RWPE1 (cell line): ENCODE results near the gene PTCRA.
"Not testable (repeated sequence)": the region's sequence is repeated elsewhere in the genome, so short reads cannot be mapped to it uniquely, and the experiment has no call there.

ENCODE experiments used
- CTCF ChIA-PET: fragments of 350-600 bp; sonication (Branson Sonifier 250); formaldehyde crosslinking; extraction: SDS; loops from one replicate; lab custom pipeline; 2021; lab: Yijun Ruan, JAX
- POLR2A ChIA-PET: fragments of 400-600 bp; formaldehyde crosslinking; extraction: SDS; loops from one replicate; lab custom pipeline; 2020; ENCODE audit warnings: antibody characterized with exemption; ENCODE audit not compliant: low non-redundant PET; lab: Yijun Ruan, JAX
- DNase-seq: peaks from one replicate; pipeline ENCODE4 v3.0.0; 2012; ENCODE audit warnings: low spot score
- H3K27ac ChIP-seq: fragments of 450-650 bp; 2 replicates; pipeline ENCODE4 v1.5.1; 2017
- TF ChIP-seq, protein P1 (sequence below): fragments of 450-650 bp; conservative IDR thresholded peaks from 2 replicates; pipeline ENCODE4 v1.5.1; 2017; ENCODE audit warnings: low read depth, mild to moderate bottlenecking

The PTCRA gene

DNA sequence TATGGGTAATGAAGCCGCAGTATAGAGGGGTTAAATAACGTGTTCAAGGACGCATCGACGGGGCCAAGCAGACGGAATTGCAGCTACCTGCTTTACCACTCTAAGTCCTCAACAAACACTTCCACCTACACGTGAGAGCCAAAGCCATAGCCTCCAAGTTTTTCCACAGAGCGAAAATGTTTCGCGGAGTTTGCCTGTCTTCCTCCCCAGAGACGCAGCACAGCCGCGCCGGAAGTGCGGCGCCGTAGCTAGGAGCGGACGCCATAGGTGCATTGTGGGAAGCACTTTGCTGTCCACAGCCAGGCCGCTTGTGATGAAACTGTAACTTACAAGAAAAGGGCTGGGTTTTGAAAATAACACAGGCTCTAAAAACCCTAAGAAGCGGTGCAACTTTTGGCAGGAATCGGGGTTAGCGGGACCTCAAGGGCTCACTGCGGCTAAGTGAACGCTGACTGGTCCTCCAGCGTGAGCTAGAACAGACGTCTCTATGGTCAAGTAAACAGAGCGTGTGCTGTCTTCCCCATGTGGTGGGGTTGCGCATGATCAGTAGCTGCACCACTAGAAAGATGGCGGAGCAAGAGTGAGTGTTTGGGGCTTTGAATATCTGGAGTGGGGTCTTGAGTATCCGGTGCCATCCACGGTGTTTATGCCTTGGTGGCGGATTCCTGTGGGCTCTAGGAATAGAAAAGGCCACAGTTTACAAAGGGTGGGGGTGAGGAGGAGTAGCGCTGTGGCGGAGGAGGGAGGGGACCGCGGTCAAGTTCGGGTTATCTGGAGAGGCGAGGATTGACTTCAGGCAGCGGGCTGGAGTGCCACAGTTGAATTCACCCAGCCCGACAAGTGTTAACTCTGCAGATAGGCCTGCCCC is 36.2 kb upstream of the PTCRA start, which contains the start of gene RPL7L1:
Gene RPL7L1 (plus strand): TSS at position 245 of the 868 bp plus-strand sequence. CDS start 295 bp downstream, at position 540.
- H3K27ac ChIP-seq = peak within 1 kb of the TSS; percentile 92
- peak; percentile 59 for DNase-seq
- ChIA-PET CTCF (interaction anchor here (1.1 kb wide), 1 partner anchor 218 kb away, joined by 3 read pairs; no protein-coding TSS in a partner anchor), POLR2A (interaction anchor here (0.5 to 1.5 kb wide), 4 partner anchors 11 to 618 kb away, joined by 4 to 6 read pairs (median 5); partner anchors contain the start of gene TBCC)
- TF ChIP-seq, protein P1, sequence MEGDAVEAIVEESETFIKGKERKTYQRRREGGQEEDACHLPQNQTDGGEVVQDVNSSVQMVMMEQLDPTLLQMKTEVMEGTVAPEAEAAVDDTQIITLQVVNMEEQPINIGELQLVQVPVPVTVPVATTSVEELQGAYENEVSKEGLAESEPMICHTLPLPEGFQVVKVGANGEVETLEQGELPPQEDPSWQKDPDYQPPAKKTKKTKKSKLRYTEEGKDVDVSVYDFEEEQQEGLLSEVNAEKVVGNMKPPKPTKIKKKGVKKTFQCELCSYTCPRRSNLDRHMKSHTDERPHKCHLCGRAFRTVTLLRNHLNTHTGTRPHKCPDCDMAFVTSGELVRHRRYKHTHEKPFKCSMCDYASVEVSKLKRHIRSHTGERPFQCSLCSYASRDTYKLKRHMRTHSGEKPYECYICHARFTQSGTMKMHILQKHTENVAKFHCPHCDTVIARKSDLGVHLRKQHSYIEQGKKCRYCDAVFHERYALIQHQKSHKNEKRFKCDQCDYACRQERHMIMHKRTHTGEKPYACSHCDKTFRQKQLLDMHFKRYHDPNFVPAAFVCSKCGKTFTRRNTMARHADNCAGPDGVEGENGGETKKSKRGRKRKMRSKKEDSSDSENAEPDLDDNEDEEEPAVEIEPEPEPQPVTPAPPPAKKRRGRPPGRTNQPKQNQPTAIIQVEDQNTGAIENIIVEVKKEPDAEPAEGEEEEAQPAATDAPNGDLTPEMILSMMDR = no peak

DNA sequence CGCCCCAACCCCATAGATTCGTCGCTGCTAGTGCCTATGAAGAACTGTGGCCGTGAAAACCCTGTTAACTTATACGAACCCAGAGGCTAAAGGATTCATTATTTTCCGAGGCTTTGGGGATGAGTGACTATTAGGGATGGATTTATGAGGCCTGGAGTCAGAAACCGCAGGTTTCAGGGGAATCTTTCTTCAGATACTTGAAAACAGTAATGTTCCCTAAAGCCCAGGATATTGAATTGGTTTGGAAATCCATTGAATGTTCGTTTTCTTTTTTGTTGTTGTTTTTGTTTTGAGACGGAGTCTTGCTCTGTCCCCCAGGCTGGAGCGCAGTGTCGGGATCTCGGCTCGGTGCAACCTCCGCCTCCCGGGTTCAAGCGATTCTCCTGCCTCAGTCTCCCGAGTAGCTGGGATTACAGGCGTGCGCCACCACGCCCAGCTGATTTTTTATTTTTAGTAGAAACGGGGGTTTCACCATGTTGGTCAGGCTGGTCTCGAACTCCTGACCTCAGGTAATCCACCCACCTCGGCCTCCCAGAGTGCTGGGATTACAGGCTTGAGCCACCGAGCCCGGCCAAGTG is 35.5 kb upstream of the PTCRA start:
- CTCF ChIA-PET = interaction anchor here (0.6 kb wide), 1 partner anchor 94 kb away, joined by 3 read pairs; no protein-coding TSS in a partner anchor
- peak overlapping the region; percentile 92 for H3K27ac ChIP-seq
- DNase-seq = not testable (repeated sequence)
- POLR2A ChIA-PET = interaction anchor here (1.5 kb wide), 1 partner anchor 10 kb away, joined by 6 read pairs; a partner anchor contains a TSS

DNA sequence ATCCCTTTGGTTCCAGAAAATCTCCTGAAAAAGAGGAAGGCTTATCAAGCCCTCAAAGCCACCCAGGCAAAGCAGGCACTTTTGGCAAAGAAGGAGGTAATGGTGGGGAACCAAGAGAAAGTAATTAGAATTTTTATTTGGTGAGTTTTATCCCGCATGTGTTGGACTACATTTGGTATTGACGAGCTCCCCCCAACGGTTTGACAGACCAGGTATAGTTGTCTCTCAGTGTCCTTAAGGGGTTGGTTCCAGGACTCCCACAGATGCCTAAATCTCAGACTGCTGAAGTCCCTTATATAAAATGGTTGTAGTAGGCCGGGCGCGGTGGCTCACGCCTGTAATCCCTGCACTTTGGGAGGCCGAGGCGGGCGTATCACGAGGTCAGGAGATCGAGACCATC is 35.0 kb upstream of the PTCRA start:
- CTCF ChIA-PET = interaction anchor here (0.6 kb wide), 1 partner anchor 94 kb away, joined by 3 read pairs; no protein-coding TSS in a partner anchor
- H3K27ac ChIP-seq = peak overlapping the region; percentile 92
- POLR2A ChIA-PET, DNase-seq: not testable (repeated sequence)

DNA sequence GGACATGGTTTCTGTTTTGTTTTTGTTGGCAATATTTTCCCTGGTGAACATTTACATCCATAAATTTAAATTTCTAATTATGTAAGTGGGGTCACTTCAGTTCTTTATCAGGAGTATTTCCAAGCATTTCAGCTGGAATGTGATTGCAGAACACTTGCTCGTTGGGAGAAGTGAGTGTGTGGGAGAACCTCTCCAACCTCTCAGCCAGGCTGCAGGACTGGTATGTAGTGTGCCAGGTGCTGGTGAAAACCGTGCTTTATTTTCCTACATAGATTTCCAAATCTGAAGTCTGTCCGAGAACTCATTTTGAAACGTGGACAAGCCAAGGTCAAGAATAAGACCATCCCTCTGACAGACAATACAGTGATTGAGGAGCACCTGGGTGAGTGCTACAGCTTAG is 30.2 kb upstream of the PTCRA start:
- ChIA-PET POLR2A (no interaction called here), CTCF (interaction anchor here (0.7 kb wide), 1 partner anchor 120 kb away, joined by 4 read pairs; no protein-coding TSS in a partner anchor)
- TF ChIP-seq, protein P1 = no peak
- DNase-seq = no peak
- no peak overlapping the region; the same call in 1 of the 2 replicates for H3K27ac ChIP-seq

DNA sequence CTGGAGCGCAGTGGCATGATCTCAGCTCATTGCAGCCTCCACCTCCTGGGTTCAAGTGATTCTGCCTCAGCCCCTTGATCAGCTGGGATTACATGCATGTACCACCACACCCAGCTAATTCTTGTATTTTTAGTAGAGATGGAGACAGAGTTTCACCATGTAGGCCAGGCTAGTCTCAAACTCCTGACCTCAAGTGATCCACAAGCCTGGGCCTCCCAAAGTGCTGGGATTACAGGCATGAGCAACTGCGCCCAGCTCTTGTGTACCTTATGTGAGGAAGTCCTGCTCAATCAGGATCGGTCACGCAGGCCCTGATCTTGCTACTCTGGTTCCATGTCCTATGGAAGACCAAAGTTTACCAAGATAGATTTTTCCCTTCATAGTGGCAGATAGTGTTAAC is 27.7 kb upstream of the PTCRA start:
- CTCF ChIA-PET, POLR2A ChIA-PET, DNase-seq: not testable (repeated sequence)
- H3K27ac ChIP-seq = peak overlapping the region; percentile 86

DNA sequence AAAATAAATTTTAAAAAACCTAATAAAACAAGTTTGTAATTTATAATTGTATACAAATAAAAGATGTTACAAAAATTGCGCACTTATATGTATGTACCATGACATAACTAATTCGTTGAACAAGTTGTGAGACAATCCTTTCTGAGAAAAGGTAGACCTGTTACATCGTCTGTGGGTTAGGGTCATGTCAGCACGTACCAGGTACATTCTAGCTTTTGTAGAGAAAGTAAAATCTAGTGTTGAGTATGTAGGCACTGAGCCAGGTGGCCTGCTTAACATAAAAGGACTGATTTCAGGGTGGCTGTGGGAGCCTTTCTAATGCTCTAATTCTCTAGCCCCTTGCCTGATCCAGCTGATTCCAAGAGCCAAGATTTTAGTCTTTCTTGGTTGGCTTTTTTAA is 26.0 kb upstream of the PTCRA start:
- TF ChIP-seq, protein P1 = no peak
- peak overlapping the region; percentile 100 for H3K27ac ChIP-seq
- ChIA-PET CTCF (no interaction called here), POLR2A (no interaction called here)
- no peak for DNase-seq

DNA sequence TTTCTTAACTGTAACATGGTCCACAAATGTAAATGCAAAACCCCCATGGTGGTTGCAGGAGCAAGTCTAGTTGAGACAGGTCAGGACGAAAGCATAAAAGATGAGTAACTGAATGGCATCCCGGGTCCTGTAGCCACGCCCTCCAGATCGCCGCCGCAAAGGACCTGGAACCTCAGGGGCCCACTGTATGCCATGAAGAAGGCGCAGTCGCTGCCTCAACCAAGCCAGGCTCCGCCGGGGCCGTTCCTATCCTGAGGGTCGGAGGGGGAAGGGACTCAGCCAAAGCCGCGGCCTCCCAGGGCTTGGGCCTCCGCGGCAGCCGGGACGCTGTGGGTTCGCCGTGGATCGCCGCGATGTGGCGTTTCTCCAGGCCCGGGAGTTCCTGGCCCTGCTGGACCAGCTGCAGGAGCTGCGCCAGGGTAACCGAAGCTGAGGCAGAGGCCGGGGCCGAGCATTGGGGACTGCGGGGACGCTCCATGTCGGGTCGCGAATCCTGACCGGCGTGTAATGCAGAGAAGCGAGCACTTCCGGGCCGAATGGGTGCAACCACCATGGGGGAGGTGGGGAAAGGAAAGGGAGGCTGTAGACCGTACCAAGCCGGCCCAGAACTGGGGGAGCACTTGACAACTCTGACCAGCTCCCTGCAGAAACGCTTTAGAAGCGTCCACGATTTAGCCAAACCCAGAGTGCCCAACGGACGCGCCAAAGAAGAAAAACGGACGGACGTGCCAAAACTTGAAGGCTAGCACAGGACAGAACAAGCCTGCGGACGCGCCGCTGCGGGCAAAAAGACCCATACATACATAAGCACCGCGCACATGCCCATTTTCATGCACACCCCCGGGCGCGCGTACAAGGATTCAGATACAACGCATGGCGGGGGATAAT is 25.3 kb upstream of the PTCRA start:
- DNase-seq = peak; percentile 96
- ChIA-PET CTCF (interaction anchor here (0.6 kb wide), 1 partner anchor 39 kb away, joined by 3 read pairs; the partner anchor contains the start of gene CNPY3), POLR2A (interaction anchor here (1.2 kb wide), 1 partner anchor 11 kb away, joined by 6 read pairs; the partner anchor contains the start of gene RPL7L1)
- TF ChIP-seq, protein P1 = no peak
- H3K27ac ChIP-seq = peak overlapping the region; percentile 100
